HuH-7 (cell line): Measurements from ENCODE around the gene SMG5.

ENCODE experiments used
- DNase-seq: peaks from one replicate; pipeline ENCODE4 v3.0.0; 2011; ENCODE audit warnings: low spot score

SMG5 gene

DNA sequence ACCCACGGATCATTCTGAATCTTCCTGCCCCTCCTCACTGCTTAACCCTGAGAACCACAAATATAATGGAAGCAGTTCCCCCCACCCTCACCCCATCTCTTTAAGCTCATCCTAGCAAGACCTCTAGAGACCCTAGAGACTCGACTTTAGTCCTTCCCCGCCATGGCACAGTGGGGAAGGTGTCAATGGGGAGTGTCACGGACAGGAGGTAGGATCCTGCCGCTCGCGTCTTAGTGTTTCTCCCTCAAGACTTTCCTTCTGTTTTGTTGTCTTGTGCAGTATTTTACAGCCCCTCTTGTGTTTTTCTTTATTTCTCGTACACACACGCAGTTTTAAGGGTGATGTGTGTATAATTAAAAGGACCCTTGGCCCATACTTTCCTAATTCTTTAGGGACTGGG is 70.5 kb downstream of the SMG5 start:
- DNase-seq: no peak

DNA sequence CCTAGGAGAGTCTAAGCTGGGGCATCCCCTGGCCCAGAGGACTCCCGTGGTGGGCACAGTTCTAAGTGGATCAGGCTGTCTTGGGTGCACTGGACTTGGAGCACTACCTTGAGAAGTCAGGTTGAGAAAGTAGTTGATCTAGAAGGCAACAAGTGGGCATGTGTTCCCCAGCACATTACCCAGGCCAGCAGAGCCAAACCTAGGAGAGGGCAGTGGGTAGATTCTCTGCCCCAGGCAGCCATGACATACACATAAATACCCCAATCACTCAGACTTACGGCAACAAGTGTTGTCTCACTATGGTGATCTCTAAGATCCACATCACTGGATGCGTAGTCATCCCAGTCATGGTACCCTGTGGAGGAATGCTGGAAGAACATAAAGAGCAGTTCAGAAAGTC is 71.4 kb downstream of the SMG5 start:
- no peak for DNase-seq

DNA sequence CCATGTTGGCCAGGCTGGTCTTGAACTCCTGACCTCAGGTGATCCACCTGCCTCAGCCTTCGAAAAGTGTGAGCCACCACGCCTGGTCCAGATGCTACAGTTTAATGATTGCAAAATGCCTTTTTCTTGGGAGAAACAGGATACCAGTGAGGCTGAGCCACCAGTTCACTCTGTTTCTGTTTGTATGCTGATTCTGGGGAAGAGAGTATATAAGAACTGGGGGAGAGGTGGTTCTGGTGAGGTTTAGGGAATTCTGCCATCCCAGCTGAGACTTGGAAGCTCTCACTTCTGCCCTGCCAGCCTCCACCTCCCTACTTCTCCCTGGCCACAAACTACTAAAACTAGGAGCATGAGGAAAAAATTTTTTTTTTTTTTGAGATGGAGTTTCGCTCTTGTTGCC is 77.9 kb downstream of the SMG5 start:
- no peak for DNase-seq

DNA sequence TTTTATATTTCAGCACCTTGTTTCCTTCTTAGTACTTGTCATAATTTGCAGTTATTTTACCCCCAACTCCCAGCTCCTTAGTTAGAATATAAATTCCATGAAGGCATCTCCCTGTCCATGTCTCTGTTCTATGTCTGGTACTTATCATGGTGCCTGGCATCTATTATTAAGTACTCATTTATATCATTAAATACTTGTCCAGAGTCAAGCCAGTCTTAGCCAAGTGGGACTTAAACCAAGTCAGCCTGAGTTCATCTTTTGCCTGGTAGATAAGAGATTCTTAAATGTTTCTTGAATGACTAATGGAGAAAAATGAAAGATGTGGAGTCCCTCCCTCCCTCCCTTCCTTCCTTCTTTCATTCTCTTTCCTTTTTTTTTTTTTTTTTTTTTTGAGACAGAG is 79.3 kb downstream of the SMG5 start:
- DNase-seq: no peak

DNA sequence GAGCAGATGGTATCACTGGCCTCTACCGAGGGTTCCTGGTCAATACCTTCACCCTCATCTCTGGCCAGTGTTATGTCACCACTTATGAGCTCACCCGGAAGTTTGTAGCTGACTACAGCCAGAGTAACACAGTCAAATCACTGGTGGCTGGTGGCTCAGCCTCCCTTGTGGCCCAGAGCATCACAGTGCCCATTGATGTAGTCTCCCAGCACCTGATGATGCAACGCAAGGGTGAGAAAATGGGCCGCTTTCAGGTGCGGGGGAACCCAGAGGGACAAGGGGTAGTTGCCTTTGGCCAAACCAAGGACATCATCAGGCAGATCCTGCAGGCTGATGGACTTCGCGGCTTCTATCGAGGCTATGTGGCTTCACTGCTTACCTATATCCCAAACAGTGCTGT is 82.6 kb downstream of the SMG5 start:
- no peak for DNase-seq
